Small intestine (tissue), 7 donors: ENCODE data around the gene KDELR1. TPM values are rescaled to one million over a fixed set of nuclear protein-coding genes. Genes with fewer than 3 reads are reported as not detected.

Experiments used
- DNase-seq, 2 donors: peaks; one replicate each; pipeline versions ENCODE4 v3.0.0 to v3.0.0-alpha.2; 2013
- FAIRE-seq: peaks from 2 replicates; lab custom pipeline; 2012; peaks lifted over from hg19 to GRCh38; lab: Jason Lieb, UNC
- H3K27ac ChIP-seq, 3 donors: one replicate each; pipeline ENCODE4 v1.5.1; 2013; ENCODE audit warnings: low read length in 2 of 3, mild to moderate bottlenecking in 2 of 3, control low read depth in 1 of 3, inconsistent platforms in 1 of 3, low read depth in 1 of 3, moderate library complexity in 1 of 3
- H3K27me3 ChIP-seq, 3 donors: one replicate each; pipeline ENCODE4 v1.6.1; 2013; ENCODE audit warnings: low read length in 3 of 3, inconsistent platforms in 1 of 3; ENCODE audit not compliant: control insufficient read depth in 3 of 3, insufficient read depth in 3 of 3
- H3K36me3 ChIP-seq, 3 donors: one replicate each; pipeline ENCODE4 v1.6.1; 2013; ENCODE audit warnings: low read length in 3 of 3, inconsistent platforms in 1 of 3, low read depth in 1 of 3, mild to moderate bottlenecking in 1 of 3, moderate library complexity in 1 of 3; ENCODE audit not compliant: control insufficient read depth in 3 of 3, insufficient read depth in 2 of 3
- H3K4me1 ChIP-seq, 3 donors: one replicate each; pipeline ENCODE4 v1.6.1; 2013; ENCODE audit warnings: low read length in 2 of 3, inconsistent platforms in 1 of 3, low read depth in 1 of 3, mild to moderate bottlenecking in 1 of 3, moderate library complexity in 1 of 3; ENCODE audit not compliant: control insufficient read depth in 3 of 3, insufficient read depth in 2 of 3
- H3K4me3 ChIP-seq, 3 donors: one replicate each; pipeline ENCODE4 v1.5.1; 2013; ENCODE audit warnings: low read length in 3 of 3, control low read depth in 1 of 3, inconsistent platforms in 1 of 3, low read depth in 1 of 3, mild to moderate bottlenecking in 1 of 3, moderate library complexity in 1 of 3
- H3K9me3 ChIP-seq, 2 donors: one replicate each; pipeline ENCODE4 v1.6.1; 2013; ENCODE audit warnings: low read depth in 1 of 2, low read length in 1 of 2; ENCODE audit not compliant: control insufficient read depth in 2 of 2, insufficient read depth in 1 of 2
- WGBS, 3 donors: extraction: QIAGEN DNeasy Blood & Tissue Kit; methylation state at CpG; one replicate each; pipeline ENCODE4 v1.1.7; 2013; 5-methylcytosine and 5-hydroxymethylcytosine counted together
- polyA plus RNA-seq, 4 donors: library from polyadenylated mRNA; stranded (reverse) in 3 of 4; unstranded in 1 of 4; fragments of 200-250 nt in 3 of 4; fragments of 120-200 nt in 1 of 4; gene quantifications; one replicate each; pipeline versions ENCODE4 v1.2.1 to v1.2.3, GENCODE V29; 2013
- donor health status: healthy with polysubstance abuse.
- donor health status: control.
- donor health status: control.
- donor health status: Bipolar disorder and iron deficiency.
- donor health status: healthy.

Gene KDELR1
- polyA plus RNA-seq, 4 donors: 95.4 to 288 (median 166) TPM

GRCh38 chr19:48396824-48397176, 5.4 kb upstream of the KDELR1 start:
- no peaks in the 10 kb centered on the region for H3K36me3 ChIP-seq
- peaks cover 0 to 33% (median 2%) of the 10 kb centered on the region in 3 donors for H3K4me1 ChIP-seq
- FAIRE-seq: no peak
- 29 to 46% (median 43%) methylated on average over 2 of the region's 2 CpGs for WGBS, 3 donors
- peaks cover 5 to 58% (median 22%) of the 10 kb centered on the region in 3 donors for H3K27me3 ChIP-seq
- DNase-seq: no peak
- no peak overlapping the region for H3K4me3 ChIP-seq
- no peak overlapping the region for H3K27ac ChIP-seq
- no peaks in the 10 kb centered on the region for H3K9me3 ChIP-seq

GRCh38 chr19:48396016-48396823, 4.9 kb upstream of the KDELR1 start:
- Histone ChIP-seq H3K36me3 (no peaks in the 10 kb centered on the region), H3K4me1 (peaks cover 0 to 33% (median 2%) of the 10 kb centered on the region in 3 donors), H3K9me3 (no peaks in the 10 kb centered on the region), H3K4me3 (no peak overlapping the region), H3K27ac (no peak overlapping the region), H3K27me3 (peaks cover 5 to 58% (median 22%) of the 10 kb centered on the region in 3 donors)
- peak; percentile 53 to 61 for DNase-seq
- no peak for FAIRE-seq
- 27 to 49% (median 41%) methylated on average over 22 to 24 of the region's 24 CpGs for WGBS, 3 donors

GRCh38 chr19:48395499-48395898, 4.1 kb upstream of the KDELR1 start:
- peaks cover 5 to 58% (median 22%) of the 10 kb centered on the region in 3 donors for H3K27me3 ChIP-seq
- H3K4me1 ChIP-seq: peaks cover 0 to 33% (median 2%) of the 10 kb centered on the region in 3 donors
- no peak for FAIRE-seq
- 16 to 31% (median 17%) methylated on average over 9 of the region's 9 CpGs for WGBS, 3 donors
- no peaks in the 10 kb centered on the region for H3K36me3 ChIP-seq
- no peak overlapping the region for H3K4me3 ChIP-seq
- no peak for DNase-seq
- H3K9me3 ChIP-seq: no peaks in the 10 kb centered on the region
- H3K27ac ChIP-seq: no peak overlapping the region

GRCh38 chr19:48395170-48395455, 3.8 kb upstream of the KDELR1 start:
- Histone ChIP-seq H3K27me3 (peaks cover 5 to 58% (median 22%) of the 10 kb centered on the region in 3 donors), H3K36me3 (no peaks in the 10 kb centered on the region), H3K9me3 (no peaks in the 10 kb centered on the region), H3K4me1 (peaks cover 0 to 30% (median 4%) of the 10 kb centered on the region in 3 donors), H3K27ac (no peak overlapping the region), H3K4me3 (no peak overlapping the region)
- no peak for DNase-seq
- no peak for FAIRE-seq
- 4 to 14% (median 10%) methylated on average over 6 of the region's 6 CpGs for WGBS, 3 donors

- H3K4me3 ChIP-seq: no peak overlapping the region
- peaks cover 0 to 28% (median 5%) of the 10 kb centered on the region in 3 donors for H3K4me1 ChIP-seq
Observed at GRCh38 chr19:48394331-48395169, 3.2 kb upstream of the KDELR1 start.

GRCh38 chr19:48393559-48394330, 2.4 kb upstream of the KDELR1 start, which contains the start of gene GRIN2D:
Gene GRIN2D, plus strand, starts transcription at chr19:48393668. Its CDS starts 4,725 bp downstream, at chr19:48398393.
- H3K4me3 ChIP-seq: no peak within 1 kb of the TSS
- H3K36me3 ChIP-seq: peaks cover 0 to 9% (median 0%) of the 10 kb centered on the region in 3 donors
- peaks cover 5 to 58% (median 22%) of the 10 kb centered on the region in 3 donors for H3K27me3 ChIP-seq
- FAIRE-seq (no peak), DNase-seq (peak in 1 of 2 donors; percentile 47)
- H3K4me1 ChIP-seq: peaks cover 0 to 32% (median 8%) of the 10 kb centered on the region in 3 donors
- WGBS, 3 donors: 1 to 2% (median 1%) methylated on average over 33 to 40 of the region's 40 CpGs
- H3K27ac ChIP-seq: no peak within 1 kb of the TSS
- H3K9me3 ChIP-seq: no peaks in the 10 kb centered on the region

More at GRCh38 chr19:48394331-48395169, 3.2 kb upstream of the KDELR1 start:
- no peak for FAIRE-seq
- Histone ChIP-seq H3K27ac (no peak overlapping the region), H3K9me3 (no peaks in the 10 kb centered on the region), H3K36me3 (peaks cover 0 to under 1% (median 0%) of the 10 kb centered on the region in 3 donors), H3K27me3 (peaks cover 5 to 58% (median 22%) of the 10 kb centered on the region in 3 donors)
- no peak for DNase-seq
- WGBS, 3 donors: 3 to 5% (median 4%) methylated on average over 36 to 38 of the region's 38 CpGs

- H3K4me3 ChIP-seq: no peak overlapping the region
- H3K9me3 ChIP-seq: no peaks in the 10 kb centered on the region
- peaks cover 0 to 31% (median 8%) of the 10 kb centered on the region in 3 donors for H3K4me1 ChIP-seq
- H3K27ac ChIP-seq: no peak overlapping the region
- peaks cover 5 to 57% (median 22%) of the 10 kb centered on the region in 3 donors for H3K27me3 ChIP-seq
- DNase-seq (no peak), FAIRE-seq (no peak)
- peaks cover 0 to 13% (median 0%) of the 10 kb centered on the region in 3 donors for H3K36me3 ChIP-seq
- WGBS, 3 donors: 72 to 81% (median 79%) methylated on average over 13 to 15 of the region's 15 CpGs
Observed at GRCh38 chr19:48392860-48393558, 1.7 kb upstream of the KDELR1 start.
